Loucy (cell line): Measurements from ENCODE around the gene ABCA3.

Experiments used
- H2AFZ ChIP-seq: fragments of 200-600 bp; sonication (generic); 2 replicates; pipeline ENCODE4 v1.6.0; 2016; ENCODE audit warnings: antibody characterized with exemption, mild to moderate bottlenecking, low read length, moderate library complexity
- H3F3A ChIP-seq: fragments of 200-600 bp; 2 replicates; pipeline ENCODE4 v1.6.0; 2016; ENCODE audit warnings: antibody characterized with exemption, low read depth, mild to moderate bottlenecking
- H3K27me3 ChIP-seq: fragments of 200-600 bp; sonication (generic); 2 replicates; pipeline ENCODE4 v1.6.1; 2014; ENCODE audit warnings: low read length, mild to moderate bottlenecking; ENCODE audit not compliant: insufficient read depth, poor library complexity, severe bottlenecking
- H3K36me3 ChIP-seq: fragments of 200-600 bp; sonication (generic); 2 replicates; pipeline ENCODE4 v1.6.1; 2016; ENCODE audit warnings: low read length; ENCODE audit not compliant: insufficient read depth
- H3K4me1 ChIP-seq: fragments of 200-600 bp; sonication (generic); 2 replicates; pipeline ENCODE4 v1.5.1; 2014; ENCODE audit warnings: low read length, mild to moderate bottlenecking; ENCODE audit not compliant: insufficient read depth, poor library complexity, severe bottlenecking
- H3K4me2 ChIP-seq: fragments of 200-600 bp; sonication (generic); 2 replicates; pipeline ENCODE4 v1.6.0; 2014; ENCODE audit warnings: antibody characterized with exemption, low read length, low read depth, mild to moderate bottlenecking; ENCODE audit not compliant: poor library complexity, severe bottlenecking
- H3K4me3 ChIP-seq: fragments of 200-600 bp; sonication (generic); 2 replicates; pipeline ENCODE4 v1.5.1; 2014; ENCODE audit warnings: low read length, mild to moderate bottlenecking, mixed read lengths; ENCODE audit not compliant: poor library complexity, severe bottlenecking
- H3K79me2 ChIP-seq: fragments of 200-600 bp; sonication (generic); 2 replicates; pipeline ENCODE4 v1.6.1; 2014; ENCODE audit warnings: low read length; ENCODE audit not compliant: insufficient read depth
- H3K9ac ChIP-seq: fragments of 200-600 bp; sonication (generic); 2 replicates; pipeline ENCODE4 v1.6.0; 2014; ENCODE audit warnings: mild to moderate bottlenecking, low read depth, low read length, moderate library complexity; ENCODE audit not compliant: poor library complexity, severe bottlenecking
- H3K9me2 ChIP-seq: fragments of 200-600 bp; sonication (generic); replicated peaks from 2 replicates; pipeline ENCODE4 v1.6.1; 2016; ENCODE audit warnings: low read depth, low read length, mixed read lengths
- H3K9me3 ChIP-seq: fragments of 200-600 bp; sonication (generic); 2 replicates; pipeline ENCODE4 v1.6.1; 2014; ENCODE audit warnings: mild to moderate bottlenecking, antibody characterized with exemption, low read length, low read depth; ENCODE audit not compliant: insufficient read depth
- H4K20me1 ChIP-seq: fragments of 200-600 bp; sonication (generic); 2 replicates; pipeline ENCODE4 v1.6.0; 2014; ENCODE audit warnings: antibody characterized with exemption, low read length, mild to moderate bottlenecking; ENCODE audit not compliant: insufficient read depth, poor library complexity, severe bottlenecking
- EZH2phosphoT487 ChIP-seq: fragments of 200-600 bp; IDR thresholded peaks from 2 replicates; pipeline ENCODE4 v1.6.1; 2018; ENCODE audit warnings: antibody characterized with exemption, mild to moderate bottlenecking, moderate library complexity, borderline replicate concordance
- TF ChIP-seq, protein P1 (sequence below): fragments of 200-600 bp; sonication (generic); conservative IDR thresholded peaks from 2 replicates; pipeline ENCODE4 v1.5.1; 2014; ENCODE audit warnings: mild to moderate bottlenecking, antibody characterized with exemption, low read length

The ABCA3 gene

DNA sequence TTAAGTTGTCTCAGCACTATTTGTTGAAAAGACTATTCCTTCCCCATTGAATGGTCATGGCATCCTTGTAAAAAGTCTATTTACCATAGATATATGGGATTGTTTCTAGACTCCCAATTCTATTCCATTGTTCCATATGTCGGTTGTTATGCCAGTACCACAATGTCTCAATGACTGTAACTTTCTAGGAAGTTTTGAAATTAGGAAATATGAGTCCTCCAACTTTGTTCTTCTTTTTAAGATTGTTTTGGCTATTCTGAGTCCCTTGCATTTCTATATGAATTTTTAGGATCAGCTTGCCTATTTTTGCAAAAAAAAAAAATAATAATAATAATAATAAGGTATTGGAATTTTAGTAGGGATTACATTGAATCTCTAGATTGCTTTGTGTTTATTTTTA is 43.0 kb upstream of the ABCA3 start:
- no peaks in the 10 kb centered on the region for H3K9me3 ChIP-seq
- H4K20me1 ChIP-seq, result no peaks in the 10 kb centered on the region
- no peaks in the 10 kb centered on the region for H3K79me2 ChIP-seq
- no peaks in the 10 kb centered on the region for H3K9me2 ChIP-seq
- H3K4me1 ChIP-seq, result no peaks in the 10 kb centered on the region
- H3K36me3 ChIP-seq, result no peaks in the 10 kb centered on the region
- H3K4me3 ChIP-seq, result no peak overlapping the region
- no peak overlapping the region for H3K4me2 ChIP-seq
- H3K9ac ChIP-seq, result no peak overlapping the region
- TF ChIP-seq EZH2phosphoT487, result no peak
- TF ChIP-seq, protein P1, sequence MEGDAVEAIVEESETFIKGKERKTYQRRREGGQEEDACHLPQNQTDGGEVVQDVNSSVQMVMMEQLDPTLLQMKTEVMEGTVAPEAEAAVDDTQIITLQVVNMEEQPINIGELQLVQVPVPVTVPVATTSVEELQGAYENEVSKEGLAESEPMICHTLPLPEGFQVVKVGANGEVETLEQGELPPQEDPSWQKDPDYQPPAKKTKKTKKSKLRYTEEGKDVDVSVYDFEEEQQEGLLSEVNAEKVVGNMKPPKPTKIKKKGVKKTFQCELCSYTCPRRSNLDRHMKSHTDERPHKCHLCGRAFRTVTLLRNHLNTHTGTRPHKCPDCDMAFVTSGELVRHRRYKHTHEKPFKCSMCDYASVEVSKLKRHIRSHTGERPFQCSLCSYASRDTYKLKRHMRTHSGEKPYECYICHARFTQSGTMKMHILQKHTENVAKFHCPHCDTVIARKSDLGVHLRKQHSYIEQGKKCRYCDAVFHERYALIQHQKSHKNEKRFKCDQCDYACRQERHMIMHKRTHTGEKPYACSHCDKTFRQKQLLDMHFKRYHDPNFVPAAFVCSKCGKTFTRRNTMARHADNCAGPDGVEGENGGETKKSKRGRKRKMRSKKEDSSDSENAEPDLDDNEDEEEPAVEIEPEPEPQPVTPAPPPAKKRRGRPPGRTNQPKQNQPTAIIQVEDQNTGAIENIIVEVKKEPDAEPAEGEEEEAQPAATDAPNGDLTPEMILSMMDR, result no peak
- no peaks in the 10 kb centered on the region for H3F3A ChIP-seq
- no peak overlapping the region for H2AFZ ChIP-seq
- no peaks in the 10 kb centered on the region for H3K27me3 ChIP-seq

DNA sequence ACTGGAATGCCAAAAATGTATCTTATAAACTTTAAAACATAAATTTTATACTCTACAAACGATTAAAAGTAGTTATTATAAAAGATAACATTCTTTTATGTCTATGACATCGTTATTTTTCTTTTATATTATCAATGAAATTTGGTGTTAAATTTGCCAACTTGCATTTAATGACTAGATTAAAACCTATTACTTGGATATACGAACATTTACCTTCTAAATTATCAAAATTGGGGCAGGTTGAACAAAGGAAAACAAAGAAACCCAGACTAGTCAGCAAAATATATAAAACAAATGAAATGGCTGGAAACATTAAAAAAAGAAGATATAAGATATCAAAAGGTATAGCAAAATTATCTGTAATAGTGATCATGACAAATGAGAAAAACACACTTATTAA is 34.1 kb upstream of the ABCA3 start:
- no peaks in the 10 kb centered on the region for H3K4me1 ChIP-seq
- H2AFZ ChIP-seq, result no peak overlapping the region

DNA sequence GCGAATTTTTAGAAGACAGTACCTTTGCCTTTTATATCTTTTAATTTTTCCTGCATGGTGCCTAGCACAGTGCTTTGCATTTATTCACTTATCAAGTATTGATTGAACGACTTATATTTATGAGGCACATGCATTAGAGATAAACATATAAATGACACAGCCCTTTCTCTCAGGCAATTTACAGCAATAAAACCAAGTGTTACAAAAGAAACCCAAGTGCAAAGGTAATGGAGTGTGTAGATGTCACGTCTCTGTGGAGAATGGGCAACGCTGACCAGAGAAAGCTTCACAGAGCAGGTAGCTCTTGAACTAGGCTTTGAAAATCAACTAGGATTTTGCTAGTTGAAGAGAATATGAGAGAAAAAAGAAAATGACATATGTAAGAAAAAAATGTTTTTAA is 32.6 kb upstream of the ABCA3 start:
- Histone ChIP-seq H3K4me1 (no peaks in the 10 kb centered on the region), H4K20me1 (no peaks in the 10 kb centered on the region), H3K9ac (no peak overlapping the region), H2AFZ (no peak overlapping the region), H3K27me3 (no peaks in the 10 kb centered on the region), H3K9me2 (no peaks in the 10 kb centered on the region), H3K79me2 (no peaks in the 10 kb centered on the region), H3K4me2 (no peak overlapping the region), H3F3A (no peaks in the 10 kb centered on the region), H3K4me3 (no peak overlapping the region), H3K9me3 (no peaks in the 10 kb centered on the region), H3K36me3 (no peaks in the 10 kb centered on the region)
- TF ChIP-seq, protein P1, result no peak
- TF ChIP-seq EZH2phosphoT487, result no peak

More for the DNA sequence above, 34.1 kb upstream of the ABCA3 start:
- no peaks in the 10 kb centered on the region for H3K79me2 ChIP-seq
- no peak overlapping the region for H3K4me2 ChIP-seq
- H3K27me3 ChIP-seq, result no peaks in the 10 kb centered on the region
- TF ChIP-seq, protein P1, result no peak
- no peak for TF ChIP-seq EZH2phosphoT487
- H3K4me3 ChIP-seq, result no peak overlapping the region
- H3F3A ChIP-seq, result no peaks in the 10 kb centered on the region
- H3K9ac ChIP-seq, result no peak overlapping the region
- no peaks in the 10 kb centered on the region for H3K9me2 ChIP-seq
- H4K20me1 ChIP-seq, result no peaks in the 10 kb centered on the region
- H3K9me3 ChIP-seq, result no peaks in the 10 kb centered on the region
- H3K36me3 ChIP-seq, result no peaks in the 10 kb centered on the region
